Activated CD4-positive, CD25-positive, alpha-beta regulatory T cell treated with anti-CD3 and anti-CD28 coated beads, Interleukin-2, amount 50 U/mL, for 16 hours (primary cell): ENCODE data around the gene PDLIM5.

Experiments used
- DNase-seq: peaks from one replicate; pipeline ENCODE4 v3.0.0-alpha.2; 2020; ENCODE audit warnings: low read depth, low spot score

PDLIM5 gene

GRCh38 chr4:94558392-94558904 is 106.7 kb downstream of the PDLIM5 start:
- DNase-seq: no peak

GRCh38 chr4:94559351-94559806 is 107.6 kb downstream of the PDLIM5 start:
- DNase-seq: no peak

GRCh38 chr4:94561249-94562024 is 109.7 kb downstream of the PDLIM5 start:
- DNase-seq: no peak

GRCh38 chr4:94562285-94562684 is 110.5 kb downstream of the PDLIM5 start:
- DNase-seq: no peak

GRCh38 chr4:94564252-94564651 is 112.5 kb downstream of the PDLIM5 start:
- DNase-seq: no peak

GRCh38 chr4:94566420-94566819 is 114.7 kb downstream of the PDLIM5 start:
- DNase-seq: no peak

- no peak for DNase-seq
Observed at GRCh38 chr4:94567811-94568210, 116.1 kb downstream of the PDLIM5 start.

GRCh38 chr4:94570558-94570957 is 118.8 kb downstream of the PDLIM5 start:
- no peak for DNase-seq

- DNase-seq: no peak
Observed at GRCh38 chr4:94571298-94571697, 119.6 kb downstream of the PDLIM5 start.

- DNase-seq: no peak
Observed at GRCh38 chr4:94571715-94572114, 120.0 kb downstream of the PDLIM5 start.

- no peak for DNase-seq
Observed at GRCh38 chr4:94574050-94574449, 122.3 kb downstream of the PDLIM5 start.

GRCh38 chr4:94574616-94575015 is 122.9 kb downstream of the PDLIM5 start:
- no peak for DNase-seq

GRCh38 chr4:94575652-94576051 is 123.9 kb downstream of the PDLIM5 start:
- no peak for DNase-seq

GRCh38 chr4:94576210-94576609 is 124.5 kb downstream of the PDLIM5 start:
- DNase-seq: no peak

GRCh38 chr4:94577136-94577535 is 125.4 kb downstream of the PDLIM5 start:
- DNase-seq: no peak

GRCh38 chr4:94578195-94578594 is 126.5 kb downstream of the PDLIM5 start:
- DNase-seq: no peak

- no peak for DNase-seq
Observed at GRCh38 chr4:94581766-94582165, 130.0 kb downstream of the PDLIM5 start.

- DNase-seq: no peak
Observed at GRCh38 chr4:94582517-94582916, 130.8 kb downstream of the PDLIM5 start.

- DNase-seq: no peak
Observed at GRCh38 chr4:94583914-94584641, 132.3 kb downstream of the PDLIM5 start.

- DNase-seq: no peak
Observed at GRCh38 chr4:94588896-94589693, 137.4 kb downstream of the PDLIM5 start.

- DNase-seq: no peak
Observed at GRCh38 chr4:94590493-94590892, 138.8 kb downstream of the PDLIM5 start.

- DNase-seq: no peak
Observed at GRCh38 chr4:94591289-94591688, 139.5 kb downstream of the PDLIM5 start.
